NCI-H146 treated with DMSO at 0.1 percent for 48 hours (cell line): ENCODE measurements around the gene CCDC167.
"Not testable (repeated sequence)": the region's sequence is repeated elsewhere in the genome, so short reads cannot be mapped to it uniquely, and the experiment has no call there.

Experiments
- DNase-seq: peaks from one replicate; lab custom pipeline; 2025; ENCODE audit not compliant: unreplicated experiment; lab: John Stamatoyannopoulos, UW

Gene CCDC167

DNA sequence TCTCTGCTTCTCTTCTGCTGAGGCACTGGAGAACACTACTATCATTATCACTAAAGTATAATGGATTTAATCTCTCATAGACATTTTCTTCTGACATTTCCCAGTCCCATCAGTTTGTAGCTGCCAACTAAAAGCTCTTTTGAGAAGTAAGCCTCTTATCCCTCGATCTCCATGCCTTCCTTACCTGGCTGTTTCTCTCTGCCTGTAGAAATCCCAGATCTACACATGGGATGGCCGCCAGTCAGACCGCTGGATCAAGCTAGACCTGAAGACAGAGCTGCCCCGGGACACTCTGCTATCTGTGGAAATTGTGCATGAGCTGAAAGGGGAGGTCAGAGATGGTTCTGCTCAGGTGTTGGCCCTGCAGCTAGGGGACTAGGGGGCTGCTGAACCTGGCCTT is 25.4 kb downstream of the CCDC167 start:
- no peak for DNase-seq

DNA sequence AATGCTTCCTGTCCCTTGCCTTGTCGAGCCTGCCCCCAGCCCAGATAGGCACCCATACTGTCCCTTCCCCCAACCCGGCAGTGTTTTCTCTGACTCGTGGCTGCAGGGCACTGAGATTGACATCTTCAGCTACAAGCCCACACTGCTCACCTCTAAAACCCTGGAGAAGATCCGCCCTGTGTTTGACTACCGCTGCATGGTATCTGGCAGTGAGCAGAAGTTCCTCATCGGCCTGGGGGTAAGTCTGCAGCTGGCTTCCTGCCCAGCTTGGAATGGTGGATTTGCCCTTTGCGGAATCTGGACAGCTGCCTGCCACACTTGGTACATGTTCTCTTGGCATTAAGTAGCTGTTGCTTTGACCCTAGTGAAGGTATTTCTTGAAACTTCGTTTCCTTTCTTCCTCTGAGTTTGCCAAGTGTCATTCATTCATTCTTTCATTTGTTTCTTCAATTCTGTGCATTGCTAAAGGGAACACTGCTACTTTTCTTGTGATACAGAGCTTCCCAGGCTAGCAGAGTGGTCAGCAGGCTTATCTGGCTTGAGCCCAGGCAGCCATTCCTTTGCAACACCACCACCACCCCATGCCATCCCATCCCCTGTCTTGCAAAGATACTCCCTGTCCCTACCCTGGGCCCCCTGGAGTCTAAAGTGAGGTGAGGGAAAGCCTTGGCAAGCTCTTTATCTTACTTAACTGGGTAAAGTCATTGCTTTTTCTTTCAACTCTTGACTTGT is 26.2 kb downstream of the CCDC167 start:
- DNase-seq = no peak

DNA sequence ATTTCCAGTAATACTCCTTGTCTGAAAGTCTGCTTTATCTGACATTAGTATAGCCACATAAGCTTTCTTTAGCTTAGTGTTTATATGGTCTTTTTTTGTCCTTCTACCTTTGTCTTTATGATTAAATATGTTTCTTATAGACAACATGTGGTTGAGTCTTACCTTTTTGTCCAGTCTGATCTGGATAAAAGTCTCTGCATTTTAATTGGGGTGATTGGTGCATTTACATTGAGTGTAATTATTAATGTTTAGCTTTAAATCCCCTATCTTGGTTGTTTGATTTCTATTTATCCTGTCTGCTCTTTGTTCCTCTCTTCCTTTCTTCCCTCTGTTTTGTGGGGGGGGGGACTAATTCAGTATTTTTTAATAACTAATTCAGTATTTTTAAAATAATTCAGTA is 32.0 kb downstream of the CCDC167 start:
- DNase-seq = no peak

DNA sequence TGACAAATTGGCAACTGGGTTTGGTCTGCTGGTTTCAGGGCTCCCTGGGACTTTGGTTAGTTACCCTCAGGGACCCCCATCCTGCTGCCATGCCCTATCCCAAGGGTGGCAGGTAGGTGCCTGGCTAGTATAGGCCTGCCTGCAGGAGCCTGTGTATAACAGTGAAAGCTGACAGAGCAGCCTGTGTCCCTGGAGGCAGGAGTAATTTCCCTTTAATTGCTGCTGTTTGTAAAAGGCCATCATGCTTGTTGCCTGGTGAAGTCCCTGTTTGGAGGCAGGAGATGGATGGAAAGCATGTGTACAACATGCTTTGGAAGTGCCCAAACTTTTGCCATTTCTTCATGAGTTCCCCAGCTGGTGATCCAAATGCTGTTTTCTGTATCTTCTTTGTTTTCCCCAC is 36.6 kb downstream of the CCDC167 start:
- DNase-seq = no peak

DNA sequence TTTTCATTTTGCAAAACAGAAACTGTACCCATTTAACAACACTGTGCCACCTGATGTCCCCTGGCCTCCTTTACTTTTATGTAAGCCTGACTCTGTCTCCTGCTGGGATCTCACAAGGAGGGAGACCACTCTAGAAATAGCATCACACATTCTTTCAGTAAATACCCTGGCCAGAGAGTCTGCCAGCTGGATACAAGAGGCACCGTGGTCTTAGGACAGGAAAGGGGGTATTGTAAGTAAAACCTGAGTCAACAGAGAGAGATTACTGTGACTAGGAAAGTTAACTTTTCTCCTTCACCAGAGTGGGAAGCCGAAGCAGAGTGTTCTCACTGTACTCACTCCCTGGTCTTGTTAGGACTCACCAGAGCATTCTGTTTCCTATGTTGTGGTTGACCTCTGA is 38.9 kb downstream of the CCDC167 start:
- DNase-seq = no peak

DNA sequence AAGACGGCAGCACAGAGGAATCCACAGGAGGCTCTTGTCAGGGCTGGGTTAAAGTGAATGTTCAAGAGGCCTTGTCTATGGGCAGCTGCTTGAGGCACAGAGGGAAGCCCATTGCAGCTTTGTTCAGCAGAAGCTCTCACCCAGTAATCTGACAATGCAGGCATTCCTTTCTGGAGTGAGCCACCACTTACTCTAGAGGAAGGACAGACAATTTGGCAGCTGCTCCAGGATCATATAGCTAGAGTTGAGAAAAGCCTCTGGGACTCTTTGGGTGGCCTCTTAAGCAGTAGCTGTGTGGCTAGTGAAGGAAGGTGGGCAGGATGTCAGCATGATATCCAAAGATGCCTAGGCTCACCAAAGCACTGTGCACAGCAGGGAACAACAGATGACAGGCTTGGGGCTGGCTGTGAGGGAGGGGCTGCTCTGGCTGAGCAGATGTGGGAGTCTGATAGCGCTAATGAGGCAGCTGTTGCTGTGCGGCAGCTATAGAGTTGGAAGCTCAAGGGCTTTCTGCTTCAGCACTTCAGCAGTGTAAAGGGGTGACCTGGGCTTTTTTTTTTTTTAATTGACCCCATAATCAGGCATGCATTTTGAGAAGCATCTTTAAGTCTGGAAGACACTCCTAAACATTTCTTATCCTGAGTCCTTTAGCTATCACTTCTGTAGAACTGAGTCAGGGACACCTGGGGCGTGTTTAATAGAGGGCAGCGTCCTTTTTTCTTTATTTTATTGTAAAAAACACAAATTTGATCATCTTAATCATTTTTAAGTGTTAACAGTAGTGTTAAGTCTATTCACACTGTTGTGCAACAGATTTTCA is 39.5 kb downstream of the CCDC167 start:
- DNase-seq = peak; percentile 72

DNA sequence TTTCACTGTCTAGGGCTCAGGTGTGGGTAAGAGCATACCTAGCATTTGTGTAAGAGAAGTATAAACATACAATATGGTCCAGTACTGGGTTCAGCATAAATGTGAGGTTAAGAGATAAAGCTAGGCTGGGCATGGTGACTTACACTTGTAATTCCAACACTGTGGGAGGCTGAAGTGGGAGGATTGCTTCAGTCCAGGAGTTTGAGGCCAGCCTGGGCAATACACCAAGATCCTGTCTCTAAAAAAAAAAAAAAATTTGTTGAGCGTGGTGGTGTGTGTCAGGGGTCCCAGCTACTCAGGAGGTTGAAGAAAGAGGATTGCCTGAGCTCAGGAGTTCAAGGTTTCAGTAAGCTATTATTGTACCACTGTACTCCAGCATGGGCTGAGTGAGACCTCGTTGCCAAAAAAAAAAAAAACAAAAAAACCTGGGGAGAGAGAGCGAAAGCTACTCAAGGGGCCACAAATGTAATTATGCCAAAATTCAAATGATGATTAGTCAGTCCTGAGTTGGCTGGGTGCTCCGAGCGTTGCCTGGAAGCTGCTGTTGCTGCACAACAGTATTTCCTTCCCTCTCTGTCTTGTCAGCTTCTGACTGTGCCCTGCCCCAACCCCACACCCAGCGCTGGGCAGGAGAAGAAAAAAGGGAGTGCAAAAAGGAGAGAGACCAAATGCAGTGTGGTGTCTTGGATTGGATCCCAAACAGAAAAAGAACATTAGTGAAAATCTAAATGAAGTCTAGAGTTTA is 42.7 kb downstream of the CCDC167 start:
- DNase-seq = no peak

DNA sequence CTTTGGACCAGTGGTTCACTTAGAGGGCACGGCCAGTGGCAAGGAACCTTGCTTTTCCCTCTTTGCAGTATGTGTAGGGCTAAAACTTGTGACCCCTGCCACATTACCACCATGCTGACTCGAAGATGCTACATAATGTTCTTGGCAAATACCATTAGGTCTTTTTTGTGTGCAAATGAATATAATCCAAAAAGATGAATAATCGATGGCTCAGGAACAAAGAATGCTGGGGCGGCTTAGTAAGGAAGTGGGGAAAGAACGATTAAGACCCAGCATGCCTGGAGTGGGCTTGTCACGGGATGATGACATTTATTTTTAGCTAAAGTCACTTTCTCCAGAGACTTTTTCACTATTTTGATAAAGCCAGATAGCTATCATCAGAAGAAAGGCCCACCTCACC is 43.6 kb downstream of the CCDC167 start:
- no peak for DNase-seq

DNA sequence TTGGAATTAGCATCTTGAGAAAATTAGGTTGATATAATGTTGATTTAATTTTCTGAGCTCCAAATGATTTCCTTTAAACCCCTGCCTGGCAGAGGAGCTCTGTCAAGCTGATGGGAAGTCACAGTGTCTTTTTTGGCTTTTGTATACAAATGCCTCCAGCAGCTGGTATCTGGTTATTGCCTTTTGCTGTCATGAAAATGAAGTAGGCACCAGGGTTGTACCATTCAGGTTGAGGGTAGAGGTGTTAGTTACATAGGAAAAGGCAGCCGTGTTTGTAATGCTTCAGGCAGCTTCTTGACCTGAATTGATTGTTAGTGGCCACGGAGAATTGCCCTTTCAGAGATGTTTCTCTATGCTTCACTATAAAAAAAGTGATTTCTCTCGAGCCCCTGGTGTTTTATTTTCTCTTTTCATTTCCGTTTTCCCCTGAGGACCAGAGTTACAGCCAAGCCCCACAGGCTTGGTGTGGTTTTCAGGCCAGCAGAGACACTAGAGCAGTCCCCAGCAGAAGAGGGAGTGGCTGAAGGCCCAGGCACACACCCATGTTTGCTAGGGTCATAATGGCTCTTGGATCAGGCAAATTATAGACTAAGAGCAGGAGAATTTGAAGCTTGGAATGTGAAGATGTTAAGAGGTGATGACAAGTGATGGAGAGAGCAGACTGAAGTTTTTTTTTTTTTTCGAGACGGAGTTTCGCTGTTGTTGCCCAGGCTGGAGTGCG is 45.1 kb downstream of the CCDC167 start:
- no peak for DNase-seq

DNA sequence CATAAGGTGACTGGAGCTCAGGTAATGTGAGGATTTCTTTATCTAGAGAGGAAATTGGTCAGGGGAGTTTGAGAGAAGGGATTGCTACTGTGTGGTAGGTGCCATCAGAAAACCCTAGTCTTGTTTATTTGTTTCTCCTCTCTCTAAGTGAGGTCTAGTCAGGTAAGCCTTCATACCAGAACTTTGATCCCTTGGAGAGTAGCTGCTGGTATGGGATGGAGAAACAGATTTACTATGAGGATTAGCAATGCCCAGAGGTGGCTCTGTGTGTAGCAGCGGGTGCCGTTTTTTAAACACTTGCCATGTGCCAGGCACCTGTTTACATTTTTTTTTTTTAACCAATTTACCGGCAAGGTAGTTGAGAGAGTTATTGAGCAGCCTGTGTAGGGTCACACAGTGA is 47.2 kb downstream of the CCDC167 start:
- DNase-seq = no peak

DNA sequence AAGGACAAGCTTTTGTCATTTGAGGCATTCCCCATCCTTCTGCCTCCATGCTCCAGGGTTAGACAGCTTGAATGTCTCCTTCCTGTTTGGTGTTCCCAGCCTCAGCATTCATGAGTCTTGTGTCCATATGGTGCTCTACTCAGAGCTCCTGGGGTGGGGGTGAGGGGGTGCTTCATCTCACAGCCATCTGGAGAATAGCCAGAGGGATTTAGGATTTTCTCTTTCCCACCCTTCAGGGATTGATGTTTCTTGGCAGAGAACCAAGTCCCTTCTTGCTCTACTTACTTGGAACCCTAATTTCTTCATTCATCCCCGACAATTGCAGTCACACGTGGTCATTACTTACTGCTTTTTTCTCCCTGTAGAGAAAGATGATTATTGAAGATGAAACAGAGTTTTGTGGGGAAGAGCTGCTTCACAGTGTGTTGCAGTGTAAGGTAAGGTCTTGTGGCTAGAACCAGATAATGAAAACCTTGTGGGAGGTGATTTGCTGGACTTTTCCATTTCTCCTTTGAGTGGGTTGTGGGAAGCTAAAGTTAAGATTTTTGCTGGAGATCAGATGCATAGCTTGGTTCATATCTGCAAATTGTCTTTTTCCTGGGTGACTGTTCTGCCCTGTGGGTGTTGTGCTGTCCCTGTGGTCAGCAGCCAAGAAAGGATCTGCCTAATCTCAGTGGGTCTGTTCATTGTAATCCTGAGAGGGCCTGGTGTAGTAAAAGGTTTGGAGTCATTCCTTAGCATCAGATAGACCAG is 48.1 kb downstream of the CCDC167 start:
- DNase-seq = no peak

DNA sequence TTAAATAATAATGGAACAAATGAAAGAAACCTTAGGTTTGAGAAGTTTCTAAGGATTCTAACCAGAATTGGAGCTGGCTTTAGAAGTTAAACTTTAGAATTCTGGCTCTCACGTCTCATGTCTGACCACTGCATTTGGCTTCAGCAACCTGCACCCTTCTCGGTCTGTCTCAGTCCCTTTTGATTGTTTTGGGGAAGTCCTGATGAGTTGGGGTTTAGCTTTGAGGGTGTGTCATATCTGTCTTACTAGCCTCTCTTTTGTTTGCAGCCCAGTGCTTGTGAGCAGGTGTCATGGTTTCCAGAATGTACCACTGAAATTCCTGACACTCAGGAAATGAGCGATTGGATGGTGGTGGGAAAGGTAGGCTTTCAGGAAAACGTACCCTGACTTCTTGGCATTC is 49.7 kb downstream of the CCDC167 start:
- DNase-seq = no peak

DNA sequence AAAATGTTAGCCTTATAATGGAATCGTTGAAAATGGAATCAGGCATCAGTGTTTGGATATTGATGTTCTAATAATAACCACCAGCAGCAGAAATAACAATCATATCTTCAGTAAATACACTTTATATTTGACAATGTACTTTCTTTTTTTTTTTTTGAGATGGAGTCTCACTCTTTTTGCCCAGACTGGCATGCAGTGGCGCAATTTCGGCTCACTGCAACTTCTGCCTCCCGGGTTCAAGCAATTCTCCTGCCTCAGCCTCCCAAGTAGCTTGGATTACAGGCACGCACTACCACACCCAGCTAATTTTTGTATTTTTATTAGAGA is 56.5 kb downstream of the CCDC167 start:
- DNase-seq = not testable (repeated sequence)

DNA sequence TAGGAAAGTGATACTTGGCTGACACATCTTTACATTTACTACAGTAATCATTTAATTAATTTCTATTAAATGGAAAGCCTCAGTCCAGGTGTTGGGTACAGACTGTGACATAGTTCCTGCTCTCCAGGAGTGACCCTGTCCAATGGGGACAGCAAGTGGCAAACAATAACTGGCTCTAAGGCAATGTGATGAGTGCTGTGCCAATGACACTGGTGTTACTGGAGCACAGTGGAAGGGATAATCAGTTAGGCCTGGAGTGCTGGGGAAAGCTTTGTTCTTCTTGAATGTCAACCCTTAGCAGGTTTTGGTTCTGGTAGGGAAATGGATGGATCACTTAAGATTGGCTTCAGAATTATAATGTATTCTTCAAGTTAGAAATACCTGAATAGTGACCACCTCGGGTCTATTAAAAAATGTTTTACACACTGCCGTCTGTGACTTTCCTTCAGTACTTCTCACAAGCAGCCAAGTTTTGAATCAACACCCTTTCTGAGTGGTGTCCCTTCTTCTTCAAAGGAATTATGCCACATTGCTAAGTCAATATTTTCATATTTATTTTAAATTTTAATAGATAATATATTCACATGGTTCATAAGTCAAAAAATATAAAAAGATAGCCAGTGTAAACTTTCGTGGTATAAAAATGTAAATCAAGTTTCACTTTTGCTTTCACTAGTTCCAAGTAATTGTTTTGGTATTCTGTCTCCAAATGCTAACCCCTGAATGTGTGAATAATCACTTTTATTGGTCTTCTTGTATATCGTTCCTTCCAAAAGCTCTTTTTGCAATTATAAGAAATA is 57.1 kb downstream of the CCDC167 start:
- DNase-seq = no peak

DNA sequence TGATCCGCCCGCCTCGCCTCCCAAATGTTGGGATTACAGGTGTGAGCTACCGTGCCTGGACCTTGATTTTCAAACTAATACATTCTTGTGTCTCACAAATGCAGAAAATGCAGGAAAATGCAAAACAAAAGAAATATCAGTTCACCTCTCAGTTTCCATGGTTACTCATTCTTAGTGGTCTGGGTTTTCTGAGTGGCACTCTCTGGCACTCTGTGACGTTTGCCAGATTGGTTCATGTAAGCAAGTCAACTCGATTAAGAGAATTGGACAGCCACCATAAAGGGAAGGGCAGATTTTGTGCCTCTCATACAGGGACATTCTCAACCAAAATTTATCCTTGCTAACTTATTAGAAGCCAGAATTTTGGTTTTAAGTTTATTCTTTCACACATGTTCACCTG is 58.0 kb downstream of the CCDC167 start:
- no peak for DNase-seq

DNA sequence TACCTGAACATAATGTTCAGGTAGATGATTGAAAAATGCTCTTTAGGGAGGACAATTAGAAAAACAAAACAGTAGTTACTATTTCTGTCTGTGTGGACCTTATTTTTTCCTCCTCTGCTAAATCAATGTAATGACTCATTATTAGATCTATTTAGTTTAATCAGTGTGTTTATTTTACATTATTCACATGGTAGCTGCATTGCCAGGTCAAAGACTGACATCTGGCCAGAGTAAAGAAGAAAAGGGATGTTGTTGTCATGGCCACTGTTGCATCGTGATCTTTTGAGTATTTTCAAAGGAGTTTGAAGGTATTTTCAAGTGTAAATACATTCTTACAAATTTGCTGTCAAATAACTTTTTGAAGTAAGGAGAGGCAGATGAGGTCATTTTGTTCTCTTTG is 60.8 kb downstream of the CCDC167 start:
- no peak for DNase-seq

DNA sequence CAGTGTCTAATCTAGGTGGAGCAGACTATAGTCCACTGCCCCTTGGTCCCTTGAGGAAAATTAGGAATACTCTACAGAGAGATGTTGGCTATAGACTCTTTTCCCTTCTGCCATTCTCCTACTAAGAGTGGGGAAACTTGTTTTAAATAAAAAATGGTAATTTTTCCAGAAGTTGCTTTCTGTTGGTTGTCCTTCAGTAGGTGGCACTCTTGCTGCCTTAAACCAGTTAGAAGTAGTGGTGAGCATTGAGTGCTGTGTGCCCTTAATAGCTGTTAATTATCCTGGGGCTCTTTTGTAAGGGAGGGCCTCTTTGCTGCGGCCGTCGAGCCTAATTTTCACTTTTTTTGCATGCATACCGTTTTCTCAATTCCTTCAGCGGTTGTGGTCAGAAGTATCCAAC is 63.9 kb downstream of the CCDC167 start:
- no peak for DNase-seq

DNA sequence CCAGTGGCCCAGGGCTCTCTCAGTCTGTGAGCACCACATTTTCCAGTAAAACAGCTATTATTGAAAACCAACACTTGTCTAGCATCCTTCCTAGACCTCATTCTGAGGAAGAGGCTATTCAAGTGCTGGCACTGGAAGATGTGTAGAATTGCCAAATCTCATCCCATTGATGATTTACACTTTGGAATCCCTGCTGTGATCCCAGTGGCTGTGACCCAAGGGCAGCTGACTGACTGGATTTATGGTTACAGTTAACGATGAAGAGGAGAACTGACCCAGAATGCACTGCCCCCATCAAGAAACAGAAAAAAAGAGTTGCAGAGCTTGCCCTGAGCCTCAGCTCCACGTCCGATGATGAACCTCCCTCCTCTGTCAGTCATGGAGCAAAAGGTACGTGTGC is 64.3 kb downstream of the CCDC167 start:
- no peak for DNase-seq

DNA sequence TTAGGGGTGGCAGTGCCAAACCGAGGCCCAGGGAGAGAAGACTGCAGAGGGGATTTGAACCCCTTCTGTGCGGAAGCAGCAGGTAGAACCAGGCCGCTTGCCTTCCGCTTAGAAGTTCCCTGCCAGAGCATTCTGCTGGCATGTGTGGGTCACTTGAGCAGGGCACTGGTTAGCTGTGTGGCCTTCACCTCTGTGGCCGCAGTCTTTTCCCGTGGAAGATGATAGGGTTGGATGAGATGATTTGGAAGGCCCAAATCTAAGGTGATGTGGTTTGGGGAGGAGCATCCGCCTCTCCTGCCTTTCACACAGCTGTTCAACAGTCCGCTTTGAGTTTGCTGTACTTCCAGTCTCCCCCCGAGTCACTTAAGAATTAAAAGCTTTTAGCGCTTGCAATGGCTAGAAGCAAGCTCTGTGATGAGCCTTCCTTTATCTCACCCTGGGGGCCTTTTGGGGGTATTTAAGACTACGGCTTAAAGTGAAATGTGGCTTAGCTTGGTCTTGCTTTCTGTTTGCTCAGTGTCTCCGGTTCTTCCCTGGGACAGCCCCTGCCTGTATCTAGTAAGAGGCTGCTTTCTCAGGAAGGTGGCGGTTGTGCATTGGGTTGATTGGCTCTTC is 65.9 kb downstream of the CCDC167 start:
- DNase-seq = no peak
